AG10803 (cell line): ENCODE results near the gene TENM3.

Experiments used
- DNase-seq: peaks from one replicate; pipeline ENCODE4 v3.0.0; 2010; ENCODE audit warnings: low read depth
- H3K4me3 ChIP-seq: 2 replicates; pipeline ENCODE4 v1.5.1; 2011; ENCODE audit warnings: mild to moderate bottlenecking, low read length, control low read depth
- TF ChIP-seq, protein P1 (sequence below): conservative IDR thresholded peaks from 2 replicates; pipeline ENCODE4 v1.5.1; 2011; ENCODE audit warnings: mild to moderate bottlenecking, low read length, control low read depth, inconsistent platforms

TENM3 gene

GRCh38 chr4:182679533-182679932 is 436.3 kb downstream of the TENM3 start:
- TF ChIP-seq, protein P1, sequence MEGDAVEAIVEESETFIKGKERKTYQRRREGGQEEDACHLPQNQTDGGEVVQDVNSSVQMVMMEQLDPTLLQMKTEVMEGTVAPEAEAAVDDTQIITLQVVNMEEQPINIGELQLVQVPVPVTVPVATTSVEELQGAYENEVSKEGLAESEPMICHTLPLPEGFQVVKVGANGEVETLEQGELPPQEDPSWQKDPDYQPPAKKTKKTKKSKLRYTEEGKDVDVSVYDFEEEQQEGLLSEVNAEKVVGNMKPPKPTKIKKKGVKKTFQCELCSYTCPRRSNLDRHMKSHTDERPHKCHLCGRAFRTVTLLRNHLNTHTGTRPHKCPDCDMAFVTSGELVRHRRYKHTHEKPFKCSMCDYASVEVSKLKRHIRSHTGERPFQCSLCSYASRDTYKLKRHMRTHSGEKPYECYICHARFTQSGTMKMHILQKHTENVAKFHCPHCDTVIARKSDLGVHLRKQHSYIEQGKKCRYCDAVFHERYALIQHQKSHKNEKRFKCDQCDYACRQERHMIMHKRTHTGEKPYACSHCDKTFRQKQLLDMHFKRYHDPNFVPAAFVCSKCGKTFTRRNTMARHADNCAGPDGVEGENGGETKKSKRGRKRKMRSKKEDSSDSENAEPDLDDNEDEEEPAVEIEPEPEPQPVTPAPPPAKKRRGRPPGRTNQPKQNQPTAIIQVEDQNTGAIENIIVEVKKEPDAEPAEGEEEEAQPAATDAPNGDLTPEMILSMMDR: no peak
- DNase-seq: no peak
- H3K4me3 ChIP-seq: no peak overlapping the region

- DNase-seq: no peak
- H3K4me3 ChIP-seq: no peak overlapping the region
- TF ChIP-seq, protein P1: no peak
Measured at GRCh38 chr4:182680234-182680653, 437.0 kb downstream of the TENM3 start.

DNA sequence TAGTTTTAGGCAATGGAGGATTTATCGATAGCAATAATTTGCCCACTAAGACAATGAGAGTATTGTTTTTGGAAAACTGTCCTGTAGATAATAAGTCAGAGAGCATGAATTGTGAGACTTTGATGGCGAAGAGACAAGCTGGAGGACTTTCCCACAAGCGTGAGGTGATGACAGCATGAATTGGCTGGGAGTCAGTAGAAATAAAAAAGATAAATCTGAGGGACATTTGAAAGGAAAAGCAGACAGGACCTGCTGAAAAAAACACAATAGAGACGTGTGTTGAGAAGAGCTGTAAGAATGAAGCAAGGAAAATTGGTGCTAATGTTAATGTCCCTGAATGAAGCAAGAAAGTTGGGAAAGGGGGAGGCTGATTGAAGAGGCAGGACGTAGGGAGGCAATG is 440.5 kb downstream of the TENM3 start:
- H3K4me3 ChIP-seq: no peak overlapping the region
- TF ChIP-seq, protein P1: no peak
- peak; percentile 7 for DNase-seq

DNA sequence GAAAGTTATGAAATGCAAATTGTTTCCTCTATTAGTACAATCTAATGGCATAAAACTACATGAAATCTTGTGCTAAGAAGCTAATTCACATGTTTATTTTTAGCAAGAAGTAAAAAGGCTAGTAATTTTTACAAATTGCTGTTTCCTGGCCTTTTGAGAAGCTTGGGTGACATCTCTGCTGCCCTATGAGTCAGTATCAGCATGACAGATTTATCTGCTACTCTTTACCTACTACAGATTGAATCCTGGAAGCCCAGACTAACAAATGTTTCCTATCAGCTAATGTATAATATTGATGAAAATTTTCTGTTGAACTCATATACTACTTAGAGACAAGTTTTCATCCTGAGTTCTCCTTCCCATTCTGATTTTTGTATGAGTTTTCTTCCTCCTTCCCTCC is 441.6 kb downstream of the TENM3 start:
- no peak overlapping the region for H3K4me3 ChIP-seq
- DNase-seq: no peak
- TF ChIP-seq, protein P1: no peak

GRCh38 chr4:182688081-182688480 is 444.9 kb downstream of the TENM3 start:
- TF ChIP-seq, protein P1: no peak
- no peak for DNase-seq
- no peak overlapping the region for H3K4me3 ChIP-seq

DNA sequence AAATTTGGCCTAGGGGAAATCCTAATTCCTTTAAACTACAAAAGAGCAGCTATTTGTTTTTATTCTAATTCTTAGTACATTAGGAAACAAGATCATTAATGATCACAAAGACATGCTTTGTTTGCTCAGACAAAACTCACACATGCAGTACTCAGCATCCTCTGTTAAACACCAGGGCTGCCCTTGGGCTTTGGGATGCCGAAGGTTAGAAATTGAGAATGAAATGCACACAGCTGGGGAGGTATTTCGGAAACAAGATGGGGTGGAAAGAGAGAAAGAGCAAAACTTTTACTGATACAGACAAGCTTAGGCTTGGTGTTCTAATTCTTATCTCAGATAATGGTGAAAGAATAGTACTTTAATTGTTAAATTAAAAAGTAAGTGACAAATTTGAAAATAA is 451.3 kb downstream of the TENM3 start:
- no peak for DNase-seq
- no peak overlapping the region for H3K4me3 ChIP-seq
- TF ChIP-seq, protein P1: no peak

DNA sequence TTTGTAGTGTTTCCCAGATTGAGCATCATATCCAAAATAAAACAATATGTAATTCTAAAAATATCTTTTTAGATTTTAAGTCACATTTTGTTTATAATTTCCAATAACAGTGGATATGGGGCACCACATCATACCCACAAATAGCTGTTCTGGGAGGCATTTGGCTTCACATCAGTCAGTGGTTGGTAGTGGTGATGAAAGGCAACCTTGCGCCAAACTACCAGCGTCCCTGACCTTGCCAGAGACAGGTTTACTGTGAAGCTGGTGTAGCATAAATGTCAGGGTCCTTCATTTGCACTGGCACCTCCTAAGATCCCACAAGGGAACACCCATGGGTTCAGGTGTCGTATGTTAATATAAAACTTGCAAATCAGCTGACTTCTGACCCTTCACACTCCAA is 451.8 kb downstream of the TENM3 start:
- TF ChIP-seq, protein P1: no peak
- no peak overlapping the region for H3K4me3 ChIP-seq
- DNase-seq: no peak
